GM20000 (cell line): ENCODE results near the gene MPRIP.

Source experiments
- DNase-seq: peaks from one replicate; pipeline ENCODE4 v3.0.0; 2012; ENCODE audit warnings: low spot score
- CTCF ChIP-seq: IDR thresholded peaks from 2 replicates; pipeline ENCODE4 v1.5.1; 2012; ENCODE audit warnings: mild to moderate bottlenecking, control low read depth; ENCODE audit errors: extremely low read depth, missing control alignments

MPRIP gene

GRCh38 chr17:17033466-17033865 is 8.8 kb upstream of the MPRIP start:
- no peak for DNase-seq
- TF ChIP-seq CTCF: no peak

DNA sequence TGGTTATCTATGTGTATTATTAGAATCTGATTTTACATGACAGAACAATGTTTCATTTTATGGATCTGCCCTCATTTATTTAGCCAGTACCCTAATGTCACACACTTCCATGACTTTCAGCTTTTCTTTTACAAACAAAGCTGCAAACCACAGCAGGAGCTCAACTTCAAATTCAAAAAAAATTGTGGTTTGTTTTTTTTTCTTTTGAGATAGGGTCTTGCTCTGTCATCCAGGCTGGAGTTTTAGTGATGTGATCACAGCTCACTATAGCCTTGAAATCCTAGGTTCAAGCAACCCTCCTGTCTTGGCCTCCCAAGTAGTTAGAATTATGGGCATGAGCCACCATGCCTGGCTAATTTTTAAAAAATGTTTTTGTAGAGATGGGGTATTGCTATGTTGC is 8.2 kb upstream of the MPRIP start:
- TF ChIP-seq CTCF: no peak
- DNase-seq: no peak

DNA sequence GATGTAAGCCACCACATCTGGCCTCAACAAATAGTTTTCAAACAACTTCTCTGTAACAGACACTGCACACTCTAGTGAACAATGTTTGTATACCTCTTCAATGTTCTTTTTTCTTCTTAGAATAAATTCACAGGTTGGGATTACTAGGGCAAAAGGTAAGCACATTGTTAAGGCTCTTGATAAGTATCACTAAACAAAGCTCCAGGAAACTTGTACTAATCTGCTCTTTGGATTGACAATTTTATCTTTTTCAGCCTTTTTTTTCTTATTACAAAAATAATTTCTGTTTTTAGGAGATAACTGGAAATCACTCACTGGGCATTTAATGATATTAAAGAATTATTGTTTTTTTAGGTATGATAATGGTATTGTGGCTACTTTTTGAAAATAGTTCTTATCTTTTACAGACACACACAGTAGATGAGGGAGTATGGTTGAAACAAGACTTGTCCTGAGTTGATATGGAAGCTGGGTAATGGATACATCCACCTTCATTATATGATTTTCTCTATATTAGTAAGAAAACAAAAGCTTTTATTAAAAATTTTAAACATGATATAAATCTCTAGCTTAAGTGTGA is 7.7 kb upstream of the MPRIP start:
- TF ChIP-seq CTCF: no peak
- no peak for DNase-seq

- no peak for DNase-seq
- no peak for TF ChIP-seq CTCF
Measured at GRCh38 chr17:17035490-17035889, 6.8 kb upstream of the MPRIP start.

DNA sequence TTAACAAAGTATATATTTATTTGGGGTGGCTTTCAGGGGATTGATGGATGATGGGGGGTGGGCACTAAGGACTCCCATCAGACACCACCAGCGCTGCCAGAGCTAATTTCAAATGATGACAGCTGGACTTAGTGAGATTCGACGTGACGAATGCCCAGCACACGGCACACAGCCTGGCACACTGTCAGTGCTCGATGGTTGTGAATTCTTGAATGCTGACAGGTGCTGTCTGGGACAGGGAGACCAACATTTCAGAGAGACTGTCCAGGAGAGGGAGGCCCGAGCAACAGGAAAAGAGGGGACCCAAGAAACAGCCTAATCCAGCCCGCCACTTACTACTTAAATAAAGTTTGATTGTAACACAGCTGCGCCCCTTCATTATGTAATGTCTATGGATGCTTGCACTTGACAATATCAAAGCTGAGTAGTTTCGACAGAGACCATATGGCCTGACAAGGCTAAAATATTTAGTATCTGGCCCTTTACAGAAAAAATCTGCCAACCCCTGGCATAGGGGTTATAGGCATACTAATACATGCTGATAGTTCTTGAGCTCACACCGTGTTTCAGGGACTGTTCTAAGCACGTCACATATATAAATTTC is 6.2 kb upstream of the MPRIP start:
- no peak for DNase-seq

GRCh38 chr17:17036524-17036998 is 5.7 kb upstream of the MPRIP start:
- no peak for TF ChIP-seq CTCF
- DNase-seq: no peak

More for the DNA sequence above, 6.2 kb upstream of the MPRIP start:
- TF ChIP-seq CTCF: no peak

DNA sequence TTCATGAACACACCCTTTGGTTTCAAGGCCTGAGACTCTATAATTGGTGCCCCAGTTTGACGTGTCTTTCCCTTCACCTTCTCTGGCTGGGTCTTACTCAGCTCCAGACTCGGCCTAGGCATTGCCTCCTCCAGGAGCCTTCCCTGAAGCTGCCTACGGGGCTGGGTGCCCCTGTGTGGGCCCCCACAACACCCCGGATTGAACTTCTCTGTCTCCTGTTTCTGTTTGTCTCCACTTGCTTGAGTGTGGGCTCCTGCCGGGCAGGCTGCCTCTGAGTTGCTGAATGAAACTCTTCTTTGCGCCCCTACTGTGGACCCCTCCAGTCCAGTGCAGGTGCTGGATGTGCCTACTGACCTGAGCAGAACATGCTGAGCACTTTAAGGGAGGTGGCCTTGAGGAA is 2.3 kb upstream of the MPRIP start:
- TF ChIP-seq CTCF: no peak
- no peak for DNase-seq
